ENCODE data around the gene CD53.
A peak's percentile ranks its signal among the peaks of the same experiment; 100 is the strongest.

CD53 gene

GRCh38 chr1:110877364-110877763 lies 4.4 kb downstream of the CD53 start:
- DNase-seq = no peak

GRCh38 chr1:110877776-110878175 lies 4.8 kb downstream of the CD53 start:
- no peak for DNase-seq

- no peak for DNase-seq
Measured at GRCh38 chr1:110878591-110878990, 5.6 kb downstream of the CD53 start.

- DNase-seq = no peak
Measured at GRCh38 chr1:110878993-110879392, 6.0 kb downstream of the CD53 start.

GRCh38 chr1:110879758-110880606 lies 7.0 kb downstream of the CD53 start:
- DNase-seq = peak; percentile 39

- no peak for DNase-seq
Measured at GRCh38 chr1:110880708-110881374, 7.9 kb downstream of the CD53 start.

- no peak for DNase-seq
Measured at GRCh38 chr1:110888049-110888448, 15.1 kb downstream of the CD53 start.

- DNase-seq = no peak
Measured at GRCh38 chr1:110888641-110889040, 15.7 kb downstream of the CD53 start.

GRCh38 chr1:110890474-110891196 lies 17.7 kb downstream of the CD53 start:
- no peak for DNase-seq

GRCh38 chr1:110893908-110894490 lies 21.1 kb downstream of the CD53 start:
- DNase-seq = no peak

GRCh38 chr1:110896090-110896489 lies 23.1 kb downstream of the CD53 start:
- no peak for DNase-seq

- no peak for DNase-seq
Measured at GRCh38 chr1:110897681-110898080, 24.7 kb downstream of the CD53 start.

- no peak for DNase-seq
Measured at GRCh38 chr1:110898734-110899457, 25.9 kb downstream of the CD53 start.

GRCh38 chr1:110899458-110899843 lies 26.5 kb downstream of the CD53 start:
- DNase-seq = no peak

GRCh38 chr1:110902820-110903463 lies 30.0 kb downstream of the CD53 start:
- no peak for DNase-seq

- no peak for DNase-seq
Measured at GRCh38 chr1:110903853-110904500, 31.0 kb downstream of the CD53 start.

GRCh38 chr1:110912784-110913183 lies 39.8 kb downstream of the CD53 start:
- no peak for DNase-seq

GRCh38 chr1:110914676-110915075 lies 41.7 kb downstream of the CD53 start:
- DNase-seq = no peak

- DNase-seq = no peak
Measured at GRCh38 chr1:110915804-110916203, 42.9 kb downstream of the CD53 start.

GRCh38 chr1:110916274-110916668 lies 43.3 kb downstream of the CD53 start:
- no peak for DNase-seq

GRCh38 chr1:110916669-110917306 lies 43.8 kb downstream of the CD53 start:
- no peak for DNase-seq

All from activated effector memory CD4-positive, alpha-beta T cell treated with Interleukin-2 at 50 U/mL for 16 hours (primary cell).